GM18907 (cell line): Measurements from ENCODE around the gene PEX10.

Experiments used
- ATAC-seq: cut with Tn5 transposase; IDR thresholded peaks from one replicate; pipeline ENCODE4 v1.9.1; 2021; ENCODE audit warnings: mild to moderate bottlenecking, moderate library complexity; ENCODE audit not compliant: unreplicated experiment

The PEX10 gene

DNA sequence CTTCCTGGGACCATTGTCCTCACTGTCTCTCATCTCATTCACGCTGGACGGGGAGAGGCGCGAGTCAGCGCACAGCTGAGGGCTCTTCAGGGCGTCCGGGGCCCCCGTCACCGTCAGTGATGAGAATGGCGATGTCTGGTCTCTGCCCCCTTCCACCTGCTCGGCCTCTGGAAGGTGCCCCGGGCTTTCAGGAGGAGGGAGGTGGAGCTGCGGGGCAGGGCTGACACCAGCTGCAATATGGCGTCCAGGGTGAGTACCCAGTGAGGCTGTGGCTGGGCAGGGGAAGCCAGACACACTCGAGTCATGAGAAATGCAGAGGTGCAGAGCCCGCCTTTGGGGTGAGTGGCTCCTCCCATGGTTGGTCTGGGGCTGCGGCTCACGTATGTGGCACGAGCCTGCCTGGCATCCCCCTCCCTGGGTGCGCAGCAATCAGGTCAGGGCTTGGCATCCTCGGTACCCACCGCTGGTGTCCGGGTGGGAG is 36.1 kb downstream of the PEX10 start:
- no peak for ATAC-seq

DNA sequence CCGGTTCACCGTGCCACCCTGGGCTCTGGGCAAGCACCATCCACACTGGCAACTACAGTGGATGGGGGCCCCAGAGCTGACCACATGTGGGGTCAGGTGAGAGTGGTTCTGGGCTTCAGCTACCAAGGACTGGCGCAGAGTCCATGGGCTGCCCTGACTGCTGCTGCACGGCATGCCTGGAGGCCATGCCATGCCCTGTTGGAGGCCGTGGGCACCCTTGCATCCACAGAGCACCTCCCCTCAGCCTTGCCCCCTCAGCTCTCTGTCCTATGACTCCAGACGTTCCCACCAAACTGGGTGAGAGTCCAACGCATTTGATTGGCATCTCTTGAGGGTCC is 36.5 kb downstream of the PEX10 start:
- no peak for ATAC-seq

DNA sequence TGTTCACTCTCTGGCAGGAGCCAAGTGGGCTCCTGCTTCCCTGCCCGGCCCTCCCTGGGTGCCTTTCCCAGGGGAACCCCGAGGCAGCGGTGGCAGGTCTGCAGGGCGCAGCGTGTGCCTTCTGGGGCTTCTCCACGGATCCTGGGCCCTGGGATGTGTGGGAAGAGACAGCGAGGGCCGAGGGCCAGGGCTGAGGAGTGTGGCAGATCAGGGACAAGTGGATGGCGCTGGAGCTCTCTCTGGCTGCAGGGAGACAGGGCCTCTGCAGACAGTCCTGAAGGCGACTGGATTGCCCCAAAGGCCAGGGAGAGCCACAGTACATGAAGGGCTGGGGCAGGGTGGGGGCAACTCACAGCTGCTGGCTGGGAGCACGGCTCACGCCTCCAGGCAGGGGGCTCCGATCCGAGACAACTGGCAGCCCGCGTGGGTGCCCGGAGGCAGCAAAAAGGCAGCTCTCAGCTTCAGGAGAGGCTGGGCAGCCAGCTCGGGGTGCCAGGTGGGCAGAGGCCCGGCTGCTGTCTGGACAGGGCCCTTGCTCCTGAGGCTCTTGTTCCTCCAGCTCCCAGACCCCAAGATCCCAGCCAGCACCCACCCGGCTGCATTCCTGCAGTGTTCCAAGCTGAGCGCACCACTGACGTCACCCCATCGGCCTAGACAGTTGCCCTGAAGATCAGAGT is 37.0 kb downstream of the PEX10 start:
- ATAC-seq = no peak

DNA sequence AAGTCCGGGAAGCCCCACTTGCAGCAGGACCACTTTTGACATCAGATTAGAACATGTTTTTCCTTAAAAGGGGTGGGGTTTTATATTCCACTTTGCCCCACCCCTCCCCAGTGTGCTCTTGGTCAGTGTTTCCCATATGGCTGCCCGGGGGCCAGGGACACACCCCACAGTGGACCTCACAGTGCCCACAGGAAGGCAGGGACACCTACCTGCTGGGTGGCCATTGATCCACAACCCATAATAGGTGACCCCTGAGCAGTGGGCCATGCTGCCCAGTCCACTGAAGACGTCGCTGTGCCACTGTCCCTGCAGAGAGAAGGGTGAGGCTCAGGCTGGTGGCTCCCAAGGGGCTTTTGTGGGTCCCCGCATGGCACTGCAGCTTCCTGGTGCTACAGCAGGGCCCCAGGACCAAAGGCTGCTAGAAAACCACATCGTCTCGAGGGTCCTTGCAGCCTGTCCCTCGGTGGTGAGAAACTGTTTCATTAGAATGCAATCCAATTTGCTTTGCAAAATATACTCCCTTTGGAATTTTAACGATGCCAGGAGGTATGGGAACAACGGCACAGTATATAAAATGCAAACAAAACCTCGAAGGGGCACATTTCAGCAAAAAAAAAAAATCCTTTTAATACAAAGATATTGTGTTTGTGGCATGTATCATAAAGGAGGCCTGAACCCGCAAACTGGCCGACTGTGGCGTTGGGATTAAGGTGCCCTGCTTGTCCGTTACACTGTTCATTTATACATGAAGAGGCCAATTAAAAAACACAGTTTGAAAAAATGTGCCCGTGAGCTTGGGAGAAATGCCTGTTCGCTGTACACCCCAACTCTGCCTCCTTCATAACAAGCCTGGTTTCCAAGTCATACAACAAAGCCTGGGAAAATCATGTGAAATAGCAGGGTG is 37.9 kb downstream of the PEX10 start:
- ATAC-seq = no peak

DNA sequence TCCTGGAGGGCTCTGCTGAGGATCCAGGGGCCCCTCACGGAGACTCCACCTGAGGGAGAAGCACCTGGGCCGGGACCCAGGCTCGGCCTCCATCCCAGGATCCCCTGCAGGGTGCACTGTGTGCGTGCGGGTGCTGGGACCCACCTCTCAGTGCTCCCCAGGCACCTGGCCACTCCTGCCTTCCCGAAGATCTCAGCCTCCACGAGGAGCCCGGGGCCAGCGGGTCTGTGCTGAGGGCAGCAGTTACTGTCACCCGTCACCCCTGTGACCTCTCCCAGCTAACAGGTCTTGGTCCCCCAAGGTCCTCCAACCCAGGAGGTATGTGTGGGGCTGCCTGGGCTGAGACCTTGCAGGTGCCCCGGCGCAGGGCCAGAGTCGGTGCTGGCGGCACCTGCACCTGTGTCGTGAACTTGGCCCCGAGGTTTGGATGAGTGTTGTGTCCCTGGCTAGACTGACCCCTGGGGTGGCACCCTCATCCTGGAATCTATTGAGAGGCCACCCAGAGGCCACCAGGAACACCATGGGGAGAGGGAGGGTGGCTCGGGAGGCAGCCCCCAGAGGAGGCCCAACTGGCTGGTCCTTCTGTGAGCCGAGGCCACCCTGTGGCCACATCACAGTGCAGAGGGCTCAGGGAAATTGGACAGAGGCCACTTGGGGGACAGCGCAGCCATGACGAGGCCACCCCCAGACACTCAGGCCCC is 38.7 kb downstream of the PEX10 start:
- no peak for ATAC-seq

DNA sequence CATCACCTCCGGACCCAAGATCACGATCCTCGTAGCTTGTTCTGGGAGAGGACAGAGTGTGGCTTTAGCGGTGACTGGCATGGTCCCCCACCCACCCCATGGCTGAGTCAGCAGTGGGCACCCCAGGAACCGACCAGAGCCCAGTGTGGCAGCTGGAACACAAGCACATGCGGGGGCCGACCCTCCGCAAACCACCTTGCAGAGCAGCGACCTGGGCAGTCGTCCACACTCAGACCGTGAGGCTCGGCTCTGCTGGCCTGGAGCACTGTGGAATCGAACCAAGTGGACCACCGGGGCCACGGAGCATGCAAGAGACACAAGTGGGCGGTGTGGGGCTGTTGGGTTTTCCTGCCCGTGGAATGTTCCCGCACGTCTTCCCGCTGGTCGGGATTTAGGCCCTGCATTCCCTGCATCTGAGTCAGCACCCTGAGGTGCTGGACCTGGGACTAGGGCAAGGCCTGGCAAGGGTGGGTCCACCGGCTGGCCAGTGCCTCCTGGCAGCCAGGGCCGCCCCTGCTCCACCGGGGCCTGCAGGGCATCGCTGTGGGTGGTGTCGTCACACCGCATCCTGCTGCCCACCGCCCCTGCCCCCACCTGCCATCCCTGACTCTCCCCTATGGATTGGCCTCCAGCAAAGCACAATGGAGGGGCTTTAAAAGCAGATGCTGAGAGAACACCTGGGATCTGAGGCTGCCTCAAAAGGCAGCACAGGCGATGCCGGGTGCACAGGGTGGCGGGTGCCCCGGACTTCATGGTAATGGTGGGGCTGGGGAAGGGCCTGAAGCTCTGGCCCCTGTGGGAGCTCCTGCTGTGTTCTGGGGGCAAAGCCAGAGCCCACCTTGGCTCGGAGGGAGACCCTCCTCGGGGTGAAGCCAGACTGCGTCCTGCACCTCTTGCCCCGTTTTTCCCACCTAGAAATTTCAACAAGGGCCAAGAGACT is 39.5 kb downstream of the PEX10 start:
- no peak for ATAC-seq

DNA sequence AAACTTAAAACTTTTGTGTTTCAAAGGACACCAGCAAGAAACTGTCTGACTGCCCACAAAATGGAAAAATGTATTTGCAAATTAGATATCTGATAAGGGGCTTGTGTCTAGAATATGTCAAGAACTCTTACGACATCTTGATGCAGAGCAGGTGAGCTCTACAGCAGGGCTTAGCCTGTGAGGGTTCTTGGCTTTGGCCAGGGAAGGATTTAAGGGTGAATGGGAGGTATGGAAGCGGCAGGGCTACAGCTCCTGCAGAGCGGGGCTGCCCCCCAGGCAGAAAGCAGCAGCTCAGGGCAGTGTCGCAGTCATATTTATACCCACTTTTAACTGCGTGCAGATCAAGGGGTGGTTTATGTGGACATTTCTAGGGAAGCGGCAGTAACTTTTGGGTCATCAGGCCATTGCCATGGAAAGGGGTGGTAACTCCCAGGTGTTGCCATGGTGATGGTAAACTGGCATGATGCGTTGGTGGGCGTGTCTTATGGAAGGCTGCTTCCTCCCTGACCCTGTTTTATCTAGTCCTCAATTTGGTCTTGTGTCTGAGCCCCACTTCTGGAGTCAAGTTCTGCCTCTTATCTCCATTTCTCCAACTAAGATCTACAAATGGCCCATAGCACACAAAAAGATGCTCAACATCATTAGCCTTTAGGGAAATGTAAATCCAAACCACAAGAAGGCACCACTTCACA is 44.2 kb downstream of the PEX10 start:
- no peak for ATAC-seq

DNA sequence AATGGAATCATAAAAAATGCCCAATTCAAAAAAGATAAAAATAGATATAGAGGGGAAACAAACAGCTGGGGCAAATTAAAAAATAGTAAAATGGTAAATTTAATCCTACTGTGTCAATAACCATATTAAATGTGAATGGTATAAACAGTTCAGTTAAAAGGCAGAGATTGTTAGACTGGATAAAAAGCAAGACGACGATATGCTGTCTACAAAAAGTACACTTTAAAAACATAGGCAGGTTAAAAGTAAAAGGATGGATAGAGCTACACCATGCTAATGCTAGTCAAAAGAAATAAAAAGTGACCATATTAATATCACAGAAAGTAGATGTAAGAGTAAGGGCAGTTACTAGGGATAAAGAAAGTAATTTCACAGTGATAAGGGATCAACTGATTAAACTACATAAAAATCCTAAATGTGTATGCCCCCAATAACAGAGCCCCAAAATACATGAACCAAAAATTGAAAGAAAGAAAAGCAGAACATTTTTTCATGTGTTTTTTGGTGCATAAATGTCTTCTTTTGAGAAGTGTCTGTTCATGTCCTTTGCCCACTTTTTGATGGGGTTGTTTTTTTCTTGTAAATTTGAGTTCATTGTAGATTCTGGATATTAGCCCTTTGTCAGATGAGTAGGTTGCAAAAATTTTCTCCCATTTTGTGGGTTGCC is 48.4 kb downstream of the PEX10 start:
- no peak for ATAC-seq

DNA sequence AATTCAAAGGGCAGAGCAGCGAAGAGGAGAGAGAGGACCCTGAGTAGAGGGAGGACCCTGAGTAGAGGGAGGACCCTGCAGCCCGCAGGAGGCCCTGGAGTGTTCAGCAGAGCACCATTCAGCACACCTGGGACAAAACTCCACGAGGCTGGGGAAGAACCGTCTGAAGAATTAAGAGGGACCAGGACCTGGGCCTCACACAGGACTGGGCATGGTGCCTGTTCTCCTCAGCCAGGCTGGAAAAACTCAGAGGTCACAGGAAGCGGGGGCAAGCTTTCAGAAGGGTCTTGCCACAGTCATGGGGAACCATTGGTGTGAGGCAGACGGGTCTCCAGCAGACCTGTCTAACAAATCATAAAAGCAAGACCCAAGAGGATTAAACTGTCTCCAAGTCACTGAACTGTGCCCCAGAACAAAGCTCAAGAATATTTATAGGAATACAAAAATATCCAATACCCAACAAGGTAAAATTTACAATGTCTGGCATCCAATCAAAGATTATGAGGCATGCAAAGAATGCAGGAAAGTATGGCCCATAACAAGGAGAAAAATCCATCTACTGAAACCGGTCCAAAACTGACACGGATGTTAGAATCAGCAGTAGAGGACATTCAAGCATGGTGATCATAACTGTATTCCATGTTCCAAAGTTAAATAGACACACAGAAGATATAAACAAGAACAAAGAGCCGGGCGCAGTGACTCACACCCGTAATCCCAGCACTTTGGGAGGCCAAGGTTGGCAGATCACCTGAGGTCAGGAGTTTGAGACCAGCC is 51.6 kb downstream of the PEX10 start:
- no peak for ATAC-seq

DNA sequence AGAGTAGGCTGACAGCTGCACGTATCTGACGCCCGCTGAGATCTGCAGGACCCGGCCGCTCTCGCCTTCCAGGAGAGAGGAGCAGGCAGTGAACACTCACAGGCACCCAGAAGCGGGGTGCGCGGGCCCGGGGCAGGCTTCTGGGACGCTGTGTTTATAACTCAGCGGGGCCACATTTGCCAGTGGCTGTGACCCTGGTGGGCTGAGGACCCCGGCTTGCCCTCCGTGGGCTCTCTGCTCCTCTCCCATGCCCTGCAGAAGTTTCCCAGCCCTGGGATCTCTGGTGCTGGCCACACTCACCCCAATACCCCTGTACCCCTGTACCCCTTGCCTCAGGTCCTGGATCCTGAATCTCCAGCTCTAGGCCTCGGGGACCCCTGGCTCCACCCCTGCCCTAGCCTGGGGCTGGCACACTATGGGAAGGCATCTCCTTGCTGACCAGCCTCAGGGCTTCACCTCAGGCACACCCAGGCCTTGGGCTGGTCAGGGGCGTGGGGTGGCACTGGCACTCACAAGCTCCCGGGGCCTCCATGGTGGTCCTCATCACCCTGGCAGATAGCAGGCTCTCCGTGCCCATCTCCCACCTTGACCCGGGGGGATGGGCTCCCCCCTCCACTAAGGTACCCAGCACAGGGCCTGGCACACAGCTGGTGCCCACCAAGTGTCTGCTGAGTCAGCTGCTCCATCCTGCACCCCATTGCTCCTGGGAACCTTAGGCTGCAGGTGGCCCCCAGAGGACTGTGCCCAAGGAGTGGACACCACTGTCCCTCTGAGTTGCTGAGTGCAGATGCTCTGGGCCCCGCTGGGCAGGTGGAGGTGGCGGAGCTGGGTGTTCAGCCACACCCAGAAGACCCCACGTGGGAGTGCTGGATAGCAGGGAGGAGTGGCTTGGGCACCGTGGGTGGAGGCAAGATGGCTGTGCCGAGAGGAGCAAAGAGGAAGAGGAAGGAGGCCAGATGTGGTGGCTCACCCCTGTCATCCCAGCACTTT is 53.4 kb downstream of the PEX10 start:
- no peak for ATAC-seq

DNA sequence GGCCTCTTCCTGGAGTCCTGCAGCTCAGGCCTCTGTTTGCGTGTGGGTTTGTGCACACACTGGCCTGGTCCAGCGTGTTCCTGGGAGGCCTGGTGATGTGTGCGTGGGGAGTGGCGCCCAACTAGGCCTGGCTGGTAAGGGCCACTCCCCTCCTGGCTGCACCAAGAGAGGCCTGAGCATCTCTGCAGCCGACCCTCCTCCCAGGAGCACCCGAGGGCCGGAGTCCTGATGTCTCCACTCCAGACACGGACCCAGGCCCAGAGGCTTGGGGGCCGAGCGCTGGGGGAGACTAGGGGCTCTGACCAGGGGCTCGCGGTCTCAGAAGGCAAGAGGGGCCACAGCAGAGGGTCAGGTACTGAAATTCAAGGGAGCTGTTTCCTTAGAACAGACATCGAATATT is 54.3 kb downstream of the PEX10 start:
- no peak for ATAC-seq

DNA sequence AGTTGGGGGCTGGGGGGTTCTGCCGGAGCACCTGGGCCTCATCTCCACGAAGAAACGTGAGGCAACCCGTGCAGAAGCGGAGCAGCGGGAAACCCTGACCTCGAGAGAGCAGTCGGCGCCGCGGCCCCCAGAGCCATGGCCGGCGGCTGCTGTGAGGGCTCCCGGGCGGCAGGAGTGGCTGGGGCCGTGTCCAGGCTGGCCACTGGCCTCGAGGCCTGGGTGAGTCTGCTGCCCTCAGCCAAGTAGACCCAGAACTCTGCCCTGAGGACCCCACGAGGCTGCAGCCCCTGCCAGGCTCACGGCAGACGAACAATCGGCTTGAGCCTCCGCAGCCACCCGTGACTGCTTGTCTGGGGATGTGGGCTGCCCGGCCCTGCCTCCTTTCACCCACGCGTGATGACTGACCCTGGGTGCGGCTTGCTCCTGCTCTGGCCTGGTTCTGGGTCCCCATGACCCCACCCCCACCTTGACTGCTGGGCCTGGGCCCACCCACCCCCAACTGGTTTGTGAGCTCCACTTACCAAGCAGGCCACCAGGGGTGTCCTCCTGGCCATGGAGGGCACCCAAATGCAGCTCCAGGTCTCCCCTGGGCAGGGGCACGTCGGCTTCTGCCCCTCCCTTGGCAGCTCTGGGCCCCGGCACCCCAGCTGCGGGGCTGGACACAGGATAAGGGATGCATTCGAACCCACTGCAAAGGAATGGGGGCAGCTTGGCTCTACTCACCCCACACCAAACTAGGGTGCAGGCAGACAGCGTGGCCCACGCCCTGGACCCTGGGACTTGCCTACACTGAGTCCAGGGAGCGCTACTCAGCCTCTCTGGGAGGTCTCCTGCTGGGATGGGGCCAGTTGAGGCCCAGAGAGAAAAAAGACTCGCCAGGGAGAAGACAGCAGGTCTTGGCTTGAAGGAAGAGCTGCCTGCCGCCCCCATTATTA is 55.2 kb downstream of the PEX10 start:
- ATAC-seq = no peak

DNA sequence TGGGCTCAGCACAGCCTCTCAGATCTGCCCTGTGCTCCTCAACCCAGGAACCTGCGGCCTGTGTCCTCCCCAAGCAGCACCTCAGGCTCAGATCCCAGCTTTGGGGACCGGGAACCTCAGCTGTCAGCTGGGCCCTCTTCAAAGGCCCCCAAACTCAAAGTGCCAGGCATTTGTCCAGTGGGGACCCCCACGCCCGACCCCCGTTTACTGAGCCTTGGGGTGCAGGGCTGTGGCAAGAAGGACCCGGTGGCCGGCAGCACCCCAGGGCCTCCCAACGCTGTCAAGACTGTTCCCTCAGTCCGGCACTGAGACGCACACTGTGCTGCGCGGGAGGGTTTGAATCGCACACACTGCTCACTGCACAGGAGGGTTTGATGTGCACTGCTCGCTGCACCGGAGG is 56.0 kb downstream of the PEX10 start:
- no peak for ATAC-seq

DNA sequence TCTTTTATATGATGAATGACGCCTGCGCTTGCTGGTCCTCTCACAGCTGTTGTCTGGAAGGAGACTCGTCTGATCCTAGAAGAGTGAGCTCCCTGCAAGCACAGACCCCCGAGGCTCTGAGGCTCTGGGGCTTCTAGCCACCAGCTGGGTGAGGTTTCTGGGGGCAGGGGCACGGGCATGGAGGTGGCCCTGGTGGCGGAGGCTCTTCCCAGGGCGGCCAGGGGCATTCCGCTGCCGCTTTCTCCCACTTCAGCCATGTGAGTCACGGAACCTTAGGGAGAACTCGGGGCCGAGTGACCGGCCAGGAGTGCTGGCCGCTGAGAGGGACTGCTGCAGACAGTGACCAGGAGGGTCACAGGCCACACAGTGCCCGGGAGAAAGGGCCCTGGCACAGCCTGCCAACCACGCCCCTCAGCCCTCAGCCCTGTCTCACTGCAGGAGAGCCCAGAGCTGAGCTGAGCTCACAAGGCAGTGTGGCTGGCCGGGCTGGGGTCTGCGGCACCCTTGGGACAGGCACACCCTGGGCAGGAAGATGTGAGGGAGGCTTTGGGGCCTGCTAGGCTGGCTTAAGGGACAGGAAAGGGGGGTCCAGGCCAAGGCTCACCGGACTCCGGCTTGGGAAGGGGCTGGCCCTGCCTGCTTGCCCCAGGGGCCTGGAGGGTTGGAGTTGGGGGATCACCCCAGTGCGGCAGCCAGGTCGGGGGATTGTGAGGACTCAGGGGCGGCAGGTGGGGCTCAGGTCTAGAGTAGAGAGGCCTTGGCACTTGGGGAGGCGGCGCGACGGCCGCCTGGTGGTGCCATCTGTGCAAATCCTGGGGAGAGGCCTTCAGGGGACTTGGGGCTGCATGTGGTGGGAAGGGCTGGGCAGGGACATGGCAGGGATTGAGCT is 56.7 kb downstream of the PEX10 start:
- no peak for ATAC-seq
